H7 (cell line): Measurements from ENCODE around the gene ZNF532. TPM values are rescaled to one million over a fixed set of nuclear protein-coding genes. Genes with fewer than 3 reads are reported as not detected.
"Not testable (repeated sequence)": the region's sequence is repeated elsewhere in the genome, so short reads cannot be mapped to it uniquely, and the experiment has no call there.

Source experiments
- DNase-seq: peaks from one replicate; pipeline ENCODE4 v3.0.0; 2012
- H3K27me3 ChIP-seq: 2 replicates; pipeline ENCODE4 v1.6.0; 2011; ENCODE audit warnings: mild to moderate bottlenecking, low read length; ENCODE audit not compliant: control insufficient read depth, insufficient read depth
- H3K36me3 ChIP-seq: replicated peaks from 2 replicates; pipeline ENCODE4 v1.5.1; 2011; ENCODE audit warnings: low read length; ENCODE audit not compliant: control insufficient read depth, insufficient read depth
- H3K4me3 ChIP-seq: 2 replicates; pipeline ENCODE4 v1.5.1; 2011; ENCODE audit warnings: low read depth, mild to moderate bottlenecking, control low read depth, low read length, moderate library complexity; ENCODE audit not compliant: insufficient read depth
- total RNA-seq: library from RNA; depleted of rRNA; stranded (reverse); fragments of >200 nt; shearing (Covaris generic); gene quantifications from 2 replicates; pipeline ENCODE4 v1.2.3, GENCODE V29; 2014

ZNF532 gene
- total RNA-seq, 1 experiment from 2014 or later: 71.6 TPM

DNA sequence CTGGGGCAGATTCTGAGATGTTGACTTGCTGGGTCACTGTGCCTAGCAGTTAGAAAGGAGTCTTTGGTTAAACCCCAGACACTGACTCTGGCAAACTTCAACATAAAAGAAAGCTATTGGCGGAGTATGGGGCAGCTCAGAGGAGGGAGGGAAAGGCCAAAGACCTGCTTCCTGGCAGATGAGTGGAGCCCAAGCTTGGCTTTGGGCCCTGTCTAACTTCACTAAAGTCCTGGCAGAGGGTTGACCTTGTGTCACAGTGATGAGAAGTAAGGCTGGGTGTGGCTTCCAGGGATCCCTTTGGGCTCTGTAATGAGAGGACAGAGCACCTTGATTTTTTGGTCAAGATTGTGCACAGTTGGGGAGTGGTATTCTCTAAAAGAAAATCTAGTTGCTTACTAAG lies 145.2 kb downstream of the ZNF532 start:
- no peak for DNase-seq
- Histone ChIP-seq H3K4me3 (no peak overlapping the region), H3K36me3 (no peaks in the 10 kb centered on the region), H3K27me3 (no peaks in the 10 kb centered on the region)

DNA sequence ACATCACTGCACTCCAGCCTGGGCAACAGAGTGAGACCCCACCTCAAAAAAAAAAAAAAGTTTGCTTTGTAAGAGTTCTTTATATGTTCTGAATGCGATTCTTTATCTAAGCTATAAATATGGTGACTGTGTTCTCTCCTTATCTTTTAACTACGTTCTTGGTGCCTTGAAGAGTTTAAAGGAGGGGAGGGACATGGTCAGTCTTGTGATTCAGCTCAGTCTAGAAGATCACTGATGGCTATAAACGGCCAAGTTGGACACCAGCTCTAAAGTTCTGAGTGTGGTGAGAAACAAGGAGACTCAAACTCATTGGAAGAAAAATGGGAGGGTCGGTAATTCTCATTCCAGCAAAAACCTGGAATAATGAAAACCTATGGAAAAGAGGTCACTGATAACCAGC lies 146.6 kb downstream of the ZNF532 start:
- Histone ChIP-seq H3K36me3 (no peaks in the 10 kb centered on the region), H3K27me3 (no peaks in the 10 kb centered on the region), H3K4me3 (no peak overlapping the region)
- no peak for DNase-seq

DNA sequence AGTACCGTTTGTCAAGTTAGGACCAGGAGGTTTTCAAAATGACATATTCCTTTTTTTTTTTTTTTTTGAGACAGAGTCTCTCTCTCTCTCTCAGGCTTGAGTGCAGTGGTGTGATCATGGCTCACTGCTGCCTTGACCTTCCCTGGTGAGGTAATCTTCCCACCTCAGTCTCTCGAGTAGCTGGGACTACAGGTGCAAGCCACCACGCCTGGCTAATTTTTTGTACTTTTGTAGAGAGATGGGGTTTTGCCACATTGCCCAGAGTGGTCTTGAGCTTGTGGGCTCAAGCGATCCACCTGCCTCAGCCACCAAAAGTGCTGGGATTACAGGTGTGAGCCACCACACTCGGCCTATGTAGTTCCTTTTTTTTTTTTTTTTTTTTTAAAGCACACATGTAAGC lies 147.1 kb downstream of the ZNF532 start:
- no peak for DNase-seq
- Histone ChIP-seq H3K27me3 (no peaks in the 10 kb centered on the region), H3K4me3 (no peak overlapping the region), H3K36me3 (no peaks in the 10 kb centered on the region)

DNA sequence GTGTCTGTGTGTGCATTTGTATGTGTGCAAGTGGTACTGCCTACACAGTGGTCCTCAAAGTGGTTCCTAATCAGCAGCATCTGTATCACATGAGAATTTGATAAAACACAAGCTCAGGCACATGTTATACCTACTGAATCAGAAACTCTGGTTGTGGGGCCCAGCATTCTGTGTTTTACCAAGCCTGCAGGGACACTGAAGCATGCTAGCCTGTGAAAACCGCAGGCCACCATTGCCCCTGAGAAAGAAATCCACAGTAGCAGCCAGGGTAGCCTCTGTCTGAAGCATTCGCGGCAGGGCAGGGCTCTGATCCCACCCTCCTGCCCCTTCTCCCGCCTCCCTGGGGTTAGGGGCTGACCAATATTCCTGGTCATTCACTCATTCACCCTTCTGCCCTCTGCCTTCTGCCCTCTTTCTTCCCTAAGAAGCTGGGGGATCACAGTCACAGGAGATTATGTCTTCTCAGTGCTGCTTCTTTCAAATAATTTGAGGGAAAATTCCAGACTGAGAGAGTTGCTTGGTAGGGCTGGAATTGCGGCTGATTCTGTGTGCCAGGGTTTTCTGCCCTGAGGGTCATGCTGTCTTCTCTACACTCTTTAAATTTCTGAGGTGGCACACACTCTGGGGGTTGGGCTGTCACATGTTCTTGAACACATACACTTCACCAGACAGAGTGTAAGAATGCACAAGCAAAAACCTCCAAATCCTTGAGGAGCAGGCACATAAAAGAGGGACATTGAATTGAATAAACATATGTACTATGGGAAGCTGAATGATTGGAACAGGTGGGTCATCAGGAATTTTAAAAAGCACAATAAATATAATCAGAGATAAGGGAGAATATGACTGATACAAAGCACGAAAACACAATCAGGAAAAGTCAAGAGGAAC lies 148.4 kb downstream of the ZNF532 start:
- DNase-seq: no peak
- H3K4me3 ChIP-seq: no peak overlapping the region
- H3K36me3 ChIP-seq: no peaks in the 10 kb centered on the region

DNA sequence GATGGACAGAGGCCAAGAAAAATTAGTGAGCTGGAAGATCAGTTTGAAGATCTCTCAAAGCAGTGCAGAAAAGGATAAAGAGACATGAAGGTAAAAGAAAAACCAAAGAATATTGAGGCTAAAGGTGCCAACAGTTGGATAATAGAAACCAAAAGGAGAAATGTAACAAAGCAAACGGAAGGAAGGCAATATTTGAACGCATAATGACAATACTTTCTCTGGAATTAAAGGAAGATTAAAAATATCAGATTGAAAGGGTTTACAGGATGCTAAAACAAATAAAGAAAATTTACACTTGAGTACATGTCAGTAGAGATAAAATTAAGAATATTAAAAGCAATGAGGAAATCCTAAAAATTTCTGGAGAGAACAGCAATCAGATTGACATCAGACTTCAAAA lies 149.1 kb downstream of the ZNF532 start:
- Histone ChIP-seq H3K27me3 (no peaks in the 10 kb centered on the region), H3K4me3 (no peak overlapping the region), H3K36me3 (no peaks in the 10 kb centered on the region)
- no peak for DNase-seq

More for the DNA sequence above, 148.4 kb downstream of the ZNF532 start:
- H3K27me3 ChIP-seq: no peaks in the 10 kb centered on the region

DNA sequence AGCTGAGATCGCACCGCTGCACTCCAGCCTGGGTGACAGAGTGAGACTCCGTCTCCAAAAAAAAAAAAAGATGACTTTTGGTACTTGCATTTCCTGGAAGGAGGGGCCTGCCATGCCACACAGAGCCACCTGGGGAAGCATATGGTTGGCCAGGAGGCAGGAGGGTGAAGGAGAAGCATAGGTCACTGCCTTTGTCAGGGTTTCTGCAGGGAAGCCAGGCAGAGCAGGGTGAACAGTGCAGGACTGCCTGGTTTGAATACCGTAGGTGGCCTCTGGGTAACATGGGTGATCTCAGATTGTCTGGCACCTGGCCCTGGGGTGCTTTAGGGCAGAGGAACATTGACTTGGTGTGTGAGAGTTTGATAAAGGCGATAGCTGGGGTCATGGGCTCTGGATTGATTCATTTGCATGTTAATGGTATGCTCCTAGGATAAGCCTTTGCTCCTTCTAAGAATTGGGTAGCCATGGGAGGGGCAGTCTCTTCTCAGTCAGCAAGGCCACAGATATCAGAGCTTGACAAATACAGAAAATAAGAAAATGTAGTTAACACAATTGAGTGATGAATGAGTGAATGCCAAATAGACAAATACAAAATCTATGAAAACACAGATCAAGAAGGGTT lies 151.0 kb downstream of the ZNF532 start:
- no peaks in the 10 kb centered on the region for H3K27me3 ChIP-seq
- H3K4me3 ChIP-seq: no peak overlapping the region
- DNase-seq: peak; percentile 35
- no peaks in the 10 kb centered on the region for H3K36me3 ChIP-seq

DNA sequence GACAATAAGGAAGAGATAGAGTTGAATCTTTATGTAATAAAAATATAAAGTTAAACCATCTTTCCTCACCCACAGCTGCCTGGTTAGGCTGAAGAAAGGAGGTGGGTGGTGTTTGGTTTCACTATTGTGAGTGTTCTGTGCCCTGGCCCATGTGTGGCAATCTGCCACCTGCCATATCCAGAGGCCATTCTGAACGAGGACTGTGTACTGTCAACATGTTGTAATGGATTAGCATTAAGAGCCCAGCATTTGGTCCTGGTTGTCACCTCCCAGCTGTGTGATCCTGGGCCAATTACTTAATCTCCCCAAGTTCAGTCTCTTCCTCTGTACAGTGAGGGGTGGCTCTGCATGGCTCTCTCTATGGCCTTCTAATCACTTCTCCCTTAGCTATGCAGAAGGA lies 156.8 kb downstream of the ZNF532 start:
- DNase-seq: no peak
- Histone ChIP-seq H3K27me3 (no peaks in the 10 kb centered on the region), H3K36me3 (no peaks in the 10 kb centered on the region), H3K4me3 (no peak overlapping the region)

DNA sequence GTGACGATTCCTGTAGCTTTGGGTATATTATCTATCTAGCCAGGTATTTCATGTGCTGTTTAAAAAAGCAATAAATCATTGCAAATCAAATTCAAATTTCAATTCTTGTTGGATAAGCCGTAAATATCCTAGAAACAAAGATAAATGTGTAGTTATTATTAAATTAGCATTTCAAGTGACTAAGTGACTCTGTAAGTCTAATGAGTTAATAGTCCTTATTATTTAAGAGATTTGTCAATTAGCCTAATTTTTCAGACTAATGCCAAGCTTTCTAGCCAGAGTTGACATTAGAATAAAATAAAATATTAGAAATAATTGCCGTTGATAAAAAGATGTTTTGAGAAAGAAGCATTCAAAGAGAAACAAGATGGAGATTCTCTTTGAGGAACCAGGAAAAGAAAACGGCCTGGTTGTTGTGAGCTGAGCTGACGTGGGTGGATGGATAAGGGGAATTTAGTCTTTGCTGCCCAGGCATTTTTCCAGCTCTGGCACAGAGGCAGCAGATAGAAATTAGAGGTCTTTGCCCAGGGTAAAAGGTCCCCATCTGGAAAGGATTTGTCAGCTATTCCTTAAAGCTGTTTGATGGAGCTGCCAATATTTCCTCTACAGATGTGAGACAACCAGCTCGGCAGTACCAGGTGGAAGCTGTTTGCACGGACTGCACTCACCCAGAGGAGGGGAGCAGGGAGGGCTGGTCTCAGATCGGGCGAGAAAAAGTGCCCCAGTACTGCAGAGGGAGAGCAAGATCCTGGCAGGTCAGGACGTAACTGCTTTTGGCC lies 157.7 kb downstream of the ZNF532 start:
- Histone ChIP-seq H3K4me3 (no peak overlapping the region), H3K27me3 (no peaks in the 10 kb centered on the region), H3K36me3 (no peaks in the 10 kb centered on the region)
- no peak for DNase-seq

DNA sequence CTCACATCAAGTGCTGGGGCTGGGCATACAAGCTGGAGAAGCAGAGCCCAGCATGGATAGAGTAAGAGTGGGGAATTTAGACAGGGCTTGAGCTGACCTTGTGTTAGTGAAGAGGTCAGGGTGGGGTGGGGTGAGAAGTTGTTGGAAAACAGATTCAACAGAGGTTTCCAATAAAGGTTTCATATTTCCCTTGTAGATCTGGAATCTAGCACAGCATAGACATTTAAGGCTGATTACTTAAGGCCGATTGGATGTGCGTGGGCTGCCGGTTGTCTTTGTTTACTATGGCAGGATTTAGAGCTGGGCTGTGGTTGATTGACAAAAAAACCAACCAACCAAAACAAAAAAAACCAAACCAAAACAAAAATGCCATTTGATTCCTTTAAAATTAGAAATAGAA lies 160.2 kb downstream of the ZNF532 start:
- DNase-seq: no peak

DNA sequence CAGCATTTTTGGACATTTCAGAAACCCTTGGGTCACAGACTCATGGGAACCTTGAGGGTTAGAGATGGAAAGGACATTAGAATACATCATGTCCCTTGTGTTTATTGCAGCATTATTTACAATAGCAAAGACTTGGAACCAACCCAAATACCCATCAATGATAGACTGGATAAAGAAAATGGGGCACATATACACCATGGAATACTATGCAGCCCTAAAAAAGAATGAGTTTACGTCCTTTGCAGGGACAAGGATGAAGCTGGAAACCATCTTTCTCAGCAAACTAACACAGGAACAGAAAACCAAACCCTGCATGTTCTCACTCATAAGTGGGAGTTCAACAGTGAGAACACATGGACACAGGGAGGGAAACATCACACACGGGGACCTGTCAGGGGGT lies 160.9 kb downstream of the ZNF532 start:
- not testable (repeated sequence) for H3K27me3 ChIP-seq, DNase-seq, H3K4me3 ChIP-seq, H3K36me3 ChIP-seq

More for the DNA sequence above, 160.2 kb downstream of the ZNF532 start:
- no peaks in the 10 kb centered on the region for H3K36me3 ChIP-seq
- H3K27me3 ChIP-seq: no peaks in the 10 kb centered on the region
- no peak overlapping the region for H3K4me3 ChIP-seq

DNA sequence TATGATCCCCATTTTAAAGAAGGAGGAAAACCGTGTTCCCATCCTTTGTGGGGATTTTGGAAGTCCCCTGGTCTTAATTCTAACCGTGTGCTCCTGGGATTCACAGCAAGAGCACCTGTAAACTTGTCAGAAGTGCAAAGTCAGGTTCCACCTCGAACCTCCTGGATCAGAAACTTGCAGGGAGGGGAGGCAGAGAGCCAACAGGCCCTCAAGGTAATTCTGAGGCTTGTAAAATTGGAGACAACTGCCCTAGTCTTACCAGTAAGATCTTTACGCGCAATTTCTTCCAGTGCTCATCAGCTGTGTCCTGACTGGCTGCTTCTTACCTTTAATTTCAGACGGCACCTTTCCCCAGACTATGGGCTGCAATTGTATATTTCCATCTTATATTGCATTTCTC lies 161.7 kb downstream of the ZNF532 start:
- no peak overlapping the region for H3K4me3 ChIP-seq
- no peaks in the 10 kb centered on the region for H3K36me3 ChIP-seq
- H3K27me3 ChIP-seq: no peaks in the 10 kb centered on the region
- DNase-seq: no peak

DNA sequence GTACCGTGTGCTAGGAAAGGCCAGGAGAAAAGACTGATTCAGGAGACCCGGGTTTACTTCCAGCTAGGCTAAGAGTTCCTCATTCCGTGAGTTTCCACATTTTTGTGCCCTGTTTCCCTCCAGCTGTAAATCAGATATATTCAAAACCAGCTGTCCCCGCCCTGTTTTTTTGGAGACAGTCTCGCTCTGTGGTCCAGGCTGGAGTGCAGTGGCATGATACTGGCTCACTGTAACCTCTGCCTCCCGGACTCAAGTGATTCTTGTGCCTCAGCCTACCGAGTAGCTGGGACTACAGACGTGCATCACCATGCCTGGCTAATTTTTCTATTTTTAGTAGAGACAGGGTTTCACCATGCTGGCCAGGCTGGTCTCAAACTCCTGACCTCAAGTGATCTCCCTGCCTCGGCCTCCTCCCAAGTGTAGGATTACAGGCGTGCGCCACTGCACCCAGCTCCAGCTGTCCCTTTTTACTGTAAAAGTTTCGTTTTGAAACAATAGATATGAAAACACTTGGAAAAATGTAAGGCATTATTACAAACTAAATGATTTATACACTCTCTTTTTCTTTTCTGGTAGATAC lies 162.2 kb downstream of the ZNF532 start:
- Histone ChIP-seq H3K36me3 (no peaks in the 10 kb centered on the region), H3K27me3 (no peaks in the 10 kb centered on the region), H3K4me3 (no peak overlapping the region)
- DNase-seq: no peak

DNA sequence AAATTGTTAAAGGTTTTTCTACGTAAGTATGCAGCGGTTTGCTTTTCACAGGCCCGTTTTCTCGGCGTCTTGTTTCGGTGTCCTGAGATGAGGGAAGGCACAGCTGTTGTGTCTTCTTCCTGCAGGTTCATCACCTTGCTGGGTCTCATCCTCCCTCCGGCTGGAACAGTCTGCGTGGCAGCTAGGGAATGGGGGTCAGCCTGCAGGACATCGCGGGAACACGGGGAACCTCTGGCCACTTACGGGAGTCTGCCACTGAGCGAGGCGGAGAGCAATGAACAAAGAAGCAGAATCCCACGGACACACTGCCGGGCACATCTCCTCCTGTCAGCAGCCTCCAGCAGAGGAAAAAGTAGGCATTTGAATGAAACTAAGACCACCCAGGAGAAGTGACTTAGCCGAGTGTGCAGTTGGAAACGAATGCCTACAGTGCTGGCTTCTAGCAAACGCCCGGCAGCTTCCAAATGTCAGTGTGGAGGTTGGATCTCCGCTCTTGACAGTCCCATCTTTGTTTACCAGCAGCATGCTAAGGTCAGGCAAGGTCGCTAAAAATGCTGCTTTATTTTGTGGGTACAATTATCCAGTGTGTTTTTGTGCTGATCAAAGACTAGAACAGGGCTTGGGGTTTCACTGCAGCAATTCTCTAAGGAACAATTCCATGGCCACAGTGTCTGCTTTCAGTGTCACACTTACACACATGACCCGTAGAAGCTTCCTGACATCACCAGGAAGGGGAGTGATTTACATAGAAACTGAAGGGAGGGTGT lies 165.2 kb downstream of the ZNF532 start:
- no peak overlapping the region for H3K4me3 ChIP-seq
- no peak for DNase-seq
- no peaks in the 10 kb centered on the region for H3K27me3 ChIP-seq
- H3K36me3 ChIP-seq: no peaks in the 10 kb centered on the region

DNA sequence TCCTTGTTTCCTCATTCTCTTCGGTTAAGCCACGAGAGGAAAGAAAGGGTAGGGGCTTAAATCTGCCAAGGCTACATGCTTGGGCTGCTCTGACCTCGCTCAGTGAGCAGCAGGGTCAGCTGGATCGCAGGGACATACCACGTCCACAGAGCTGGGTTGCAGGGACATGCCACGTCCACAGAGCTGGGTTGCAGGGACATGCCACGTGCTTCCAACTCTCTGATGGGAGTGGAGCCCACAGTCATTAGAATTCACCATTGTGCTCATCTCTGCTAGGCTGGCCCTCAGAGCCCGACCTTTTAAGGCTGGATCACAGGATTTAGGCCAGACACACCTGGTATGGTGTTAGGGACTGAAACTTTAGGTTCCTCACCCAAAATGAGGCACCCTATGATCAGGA lies 167.6 kb downstream of the ZNF532 start:
- DNase-seq: no peak
- Histone ChIP-seq H3K36me3 (no peaks in the 10 kb centered on the region), H3K4me3 (no peak overlapping the region), H3K27me3 (no peaks in the 10 kb centered on the region)
